Left renal cortex interstitium (tissue), 4 donors: ENCODE measurements around the gene NRBF2. TPM values are rescaled to one million over a fixed set of nuclear protein-coding genes. Genes with fewer than 3 reads are reported as not detected.
"Not testable (repeated sequence)": the region's sequence is repeated elsewhere in the genome, so short reads cannot be mapped to it uniquely, and the experiment has no call there.

Experiments
- DNase-seq, 4 donors: peaks; one replicate each; pipeline ENCODE4 v3.0.0-alpha.2; 2013; ENCODE audit warnings: low read depth in 4 of 4, low spot score in 2 of 4, missing footprints in 1 of 4
- polyA plus RNA-seq, 4 donors: library from polyadenylated mRNA; unstranded; fragments of 120-200 nt; gene quantifications; one replicate each; pipeline ENCODE4 v1.2.1, GENCODE V29; 2013; ENCODE audit not compliant: insufficient read length in 4 of 4

The NRBF2 gene
- polyA plus RNA-seq, 4 donors = 22.3 to 26.7 (median 24.4) TPM

- DNase-seq = no peak
These were observed 16.6 kb upstream of the NRBF2 start for GRCh38 chr10:63116452-63117072.

- no peak for DNase-seq
These were observed 14.1 kb upstream of the NRBF2 start for GRCh38 chr10:63119041-63119440.

- DNase-seq = no peak
These were observed 12.6 kb upstream of the NRBF2 start for GRCh38 chr10:63120554-63120953.

- no peak for DNase-seq
These were observed 9.3 kb upstream of the NRBF2 start for GRCh38 chr10:63123727-63124362.

GRCh38 chr10:63125459-63125858, 7.7 kb upstream of the NRBF2 start:
- DNase-seq = no peak

- no peak for DNase-seq
These were observed 4.7 kb upstream of the NRBF2 start for GRCh38 chr10:63128443-63128842.

- no peak for DNase-seq
These were observed 3.2 kb upstream of the NRBF2 start for GRCh38 chr10:63129888-63130287.

GRCh38 chr10:63132651-63133055, 475 bp upstream of the NRBF2 start:
- DNase-seq = no peak

- DNase-seq = no peak
These were observed 861 bp downstream of the NRBF2 start for GRCh38 chr10:63133821-63134557.

GRCh38 chr10:63137306-63137705, 4.2 kb downstream of the NRBF2 start:
- DNase-seq = no peak

- no peak for DNase-seq
These were observed 6.9 kb downstream of the NRBF2 start for GRCh38 chr10:63140077-63140476.

- no peak for DNase-seq
These were observed 9.0 kb downstream of the NRBF2 start for GRCh38 chr10:63142136-63142535.

- no peak for DNase-seq
These were observed 10.9 kb downstream of the NRBF2 start for GRCh38 chr10:63143987-63144386.

- DNase-seq = no peak
These were observed 12.7 kb downstream of the NRBF2 start for GRCh38 chr10:63145782-63146181.

- no peak for DNase-seq
These were observed 13.4 kb downstream of the NRBF2 start for GRCh38 chr10:63146503-63146902.

GRCh38 chr10:63150745-63151144, 17.6 kb downstream of the NRBF2 start:
- no peak for DNase-seq

- DNase-seq = not testable (repeated sequence)
These were observed 20.9 kb downstream of the NRBF2 start for GRCh38 chr10:63153868-63154545.

- no peak for DNase-seq
These were observed 21.6 kb downstream of the NRBF2 start for GRCh38 chr10:63154546-63155387.

- no peak for DNase-seq
These were observed 22.4 kb downstream of the NRBF2 start for GRCh38 chr10:63155388-63156020.

GRCh38 chr10:63156236-63156635, 23.1 kb downstream of the NRBF2 start:
- no peak for DNase-seq
